Astrocyte (in vitro differentiated cells and primary cell): ENCODE results near the gene ELK3.

Source experiments
- EZH2 ChIP-seq: IDR thresholded peaks from 2 replicates; pipeline ENCODE4 v1.6.1; 2012; ENCODE audit warnings: mild to moderate bottlenecking, low read length, inconsistent platforms; ENCODE audit not compliant: insufficient read depth
- TF ChIP-seq, protein P1 (sequence below): IDR thresholded peaks from 2 replicates; pipeline ENCODE4 v1.5.1; 2011; ENCODE audit warnings: low read depth, mild to moderate bottlenecking, inconsistent platforms, low read length, moderate library complexity; ENCODE audit not compliant: insufficient read depth

DNA sequence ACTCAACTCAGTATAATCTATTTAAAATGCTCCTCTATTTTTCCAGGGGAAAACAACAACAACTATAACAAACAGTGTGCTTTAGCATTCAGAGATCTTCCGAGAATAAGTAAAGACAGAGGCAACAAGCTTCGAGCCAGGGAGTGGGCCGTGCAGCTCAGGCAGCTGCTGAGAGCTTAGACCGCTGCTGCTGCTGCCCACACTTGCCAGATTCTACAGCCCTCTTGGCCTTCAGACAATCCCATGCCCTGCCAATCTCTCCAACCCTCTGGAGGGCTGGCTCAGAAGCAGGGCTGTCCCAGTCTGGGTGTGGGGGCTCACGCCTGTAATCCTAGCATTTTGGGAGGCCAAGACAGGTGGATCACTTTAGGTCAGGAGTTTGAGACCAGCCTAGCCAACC lies 23.4 kb upstream of the ELK3 start:
- TF ChIP-seq, protein P1, sequence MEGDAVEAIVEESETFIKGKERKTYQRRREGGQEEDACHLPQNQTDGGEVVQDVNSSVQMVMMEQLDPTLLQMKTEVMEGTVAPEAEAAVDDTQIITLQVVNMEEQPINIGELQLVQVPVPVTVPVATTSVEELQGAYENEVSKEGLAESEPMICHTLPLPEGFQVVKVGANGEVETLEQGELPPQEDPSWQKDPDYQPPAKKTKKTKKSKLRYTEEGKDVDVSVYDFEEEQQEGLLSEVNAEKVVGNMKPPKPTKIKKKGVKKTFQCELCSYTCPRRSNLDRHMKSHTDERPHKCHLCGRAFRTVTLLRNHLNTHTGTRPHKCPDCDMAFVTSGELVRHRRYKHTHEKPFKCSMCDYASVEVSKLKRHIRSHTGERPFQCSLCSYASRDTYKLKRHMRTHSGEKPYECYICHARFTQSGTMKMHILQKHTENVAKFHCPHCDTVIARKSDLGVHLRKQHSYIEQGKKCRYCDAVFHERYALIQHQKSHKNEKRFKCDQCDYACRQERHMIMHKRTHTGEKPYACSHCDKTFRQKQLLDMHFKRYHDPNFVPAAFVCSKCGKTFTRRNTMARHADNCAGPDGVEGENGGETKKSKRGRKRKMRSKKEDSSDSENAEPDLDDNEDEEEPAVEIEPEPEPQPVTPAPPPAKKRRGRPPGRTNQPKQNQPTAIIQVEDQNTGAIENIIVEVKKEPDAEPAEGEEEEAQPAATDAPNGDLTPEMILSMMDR, result no peak
- TF ChIP-seq EZH2, result no peak
